NCI-H1105 (cell line): ENCODE results near the gene FASTK.

Source experiments
- DNase-seq: peaks from one replicate; lab custom pipeline; 2025; lab: John Stamatoyannopoulos, UW

FASTK gene

GRCh38 chr7:151063212-151063561, 17.4 kb downstream of the FASTK start:
- DNase-seq: no peak

- no peak for DNase-seq
Measured at GRCh38 chr7:151062399-151063211, 18.0 kb downstream of the FASTK start.

GRCh38 chr7:151062111-151062398, 18.6 kb downstream of the FASTK start:
- no peak for DNase-seq

- DNase-seq: no peak
Measured at GRCh38 chr7:151061213-151062110, 19.1 kb downstream of the FASTK start.

- no peak for DNase-seq
Measured at GRCh38 chr7:151060416-151061212, 20.0 kb downstream of the FASTK start.

- DNase-seq: no peak
Measured at GRCh38 chr7:151060113-151060415, 20.5 kb downstream of the FASTK start.

- DNase-seq: peak; percentile 54
Measured at GRCh38 chr7:151059367-151060112, 21.1 kb downstream of the FASTK start, which contains the start of gene SLC4A2. SLC4A2 (plus strand) TSS chr7:151059589; CDS start chr7:151061988, 2,399 bp downstream.

GRCh38 chr7:151058781-151059366, 21.7 kb downstream of the FASTK start:
- no peak for DNase-seq

GRCh38 chr7:151057989-151058780, 22.4 kb downstream of the FASTK start:
- DNase-seq: peak; percentile 99

- DNase-seq: no peak
Measured at GRCh38 chr7:151057506-151057988, 23.1 kb downstream of the FASTK start, which contains the start of gene CDK5. CDK5 (minus strand) TSS chr7:151057897; CDS start chr7:151057848, 49 bp downstream.

- DNase-seq: no peak
Measured at GRCh38 chr7:151056666-151057505, 23.7 kb downstream of the FASTK start.

- no peak for DNase-seq
Measured at GRCh38 chr7:151056283-151056665, 24.3 kb downstream of the FASTK start.

GRCh38 chr7:151053751-151054150, 26.9 kb downstream of the FASTK start:
- no peak for DNase-seq

- no peak for DNase-seq
Measured at GRCh38 chr7:151053096-151053495, 27.5 kb downstream of the FASTK start.

GRCh38 chr7:151051108-151051507, 29.5 kb downstream of the FASTK start:
- no peak for DNase-seq

GRCh38 chr7:151048911-151049463, 31.6 kb downstream of the FASTK start:
- DNase-seq: no peak

- DNase-seq: no peak
Measured at GRCh38 chr7:151047976-151048815, 32.4 kb downstream of the FASTK start, which contains the start of gene ASIC3. ASIC3 (plus strand) TSS chr7:151048531; CDS start chr7:151048886, 355 bp downstream.
